ENCODE measurements around the gene LRRFIP1. TPM values are rescaled to one million over a fixed set of nuclear protein-coding genes. Genes with fewer than 3 reads are reported as not detected.

LRRFIP1 gene
- total and polyA plus RNA-seq, 2 of the 13 experiments (the other 11 are each of a cell fraction or from before 2014, with no cell fraction given) = 15.9 to 40.5 TPM

- BruUV-seq (replicated peaks) = no TSS peak
- H3K36me3 ChIP-seq (replicated peaks in 1 of 2; ENCODE audit: control insufficient read depth in 1 of 2, insufficient read depth in 2 of 2, low read length in 2 of 2) = peaks cover 25 to 57% of the 10 kb centered on the region in 2 experiments
- intact Hi-C loops (cut with micrococcal nuclease; ENCODE audit: unreplicated experiment) = no loop called here
- FAIRE-seq (no peak), DNase-seq (ENCODE audit: low spot score) (no peak), ATAC-seq (no peak)
- H3K27me3 ChIP-seq (ENCODE audit: control insufficient read depth in 1 of 2, insufficient read depth in 2 of 2, low read length in 2 of 2) = no peaks in the 10 kb centered on the region
- H3K4me3 ChIP-seq (replicated peaks in 1 of 3; ENCODE audit: insufficient read depth in 1 of 3, low read depth in 2 of 3, low read length in 3 of 3) = no peak overlapping the region
- POLR2A ChIA-PET = no interaction called here
- in situ Hi-C loops (cut with HindIII; ENCODE audit: extremely low pct_ligation_motif_present, low pct_unique_long_range_greater_than_20kb) = no loop called here
- TF ChIP-seq ZBTB1 (CRISPR knock-in tag; IDR thresholded peaks at IDR 0.05; ENCODE audit: borderline replicate concordance) (no peak), ZFY (CRISPR knock-in tag; IDR thresholded peaks at IDR 0.05) (no peak), KLF9 (CRISPR knock-in tag; IDR thresholded peaks at IDR 0.05; ENCODE audit: low read depth) (no peak), REPIN1 (CRISPR knock-in tag; IDR thresholded peaks at IDR 0.05; ENCODE audit: borderline replicate concordance, low read depth) (no peak), HMG20A (CRISPR knock-in tag; IDR thresholded peaks at IDR 0.05; ENCODE audit: borderline replicate concordance) (no peak), KLF13 (CRISPR knock-in tag; IDR thresholded peaks at IDR 0.05) (no peak), ESRRA (CRISPR knock-in tag; IDR thresholded peaks at IDR 0.05; ENCODE audit: low read depth) (no peak), ATF7 (IDR thresholded peaks at IDR 0.05) (no peak), ATF7 (CRISPR knock-in tag; IDR thresholded peaks at IDR 0.05) (no peak), MTA3 (CRISPR knock-in tag; IDR thresholded peaks at IDR 0.05) (no peak), MAF1 (CRISPR knock-in tag; IDR thresholded peaks at IDR 0.05; ENCODE audit: borderline replicate concordance) (no peak), GATA4 (IDR thresholded peaks at IDR 0.05; ENCODE audit: borderline replicate concordance, low read depth) (no peak), NFE2L1 (CRISPR knock-in tag; IDR thresholded peaks at IDR 0.05; ENCODE audit: borderline replicate concordance) (no peak), ZNF24 (IDR thresholded peaks at IDR 0.05) (no peak), EEA1 (CRISPR knock-in tag; IDR thresholded peaks at IDR 0.05; ENCODE audit: borderline replicate concordance) (no peak), HNF1A (IDR thresholded peaks at IDR 0.05; ENCODE audit: low read depth) (no peak), HNF1A (CRISPR knock-in tag; IDR thresholded peaks at IDR 0.05; ENCODE audit: borderline replicate concordance) (no peak), ZBTB7B (CRISPR knock-in tag; IDR thresholded peaks at IDR 0.05) (no peak)
- H3K4me1 ChIP-seq (ENCODE audit: insufficient read depth, low read length) = peaks cover 6% of the 10 kb centered on the region
- H2AFZ ChIP-seq (ENCODE audit: low read length) = no peak overlapping the region
- no peak overlapping the region for H3K9ac ChIP-seq (ENCODE audit: insufficient read depth, low read depth, low read length)
- WGBS (ENCODE audit: low lambda C conversion rate) = 100% methylated on average over 2 of the region's 2 CpGs
- H3K9me3 ChIP-seq (ENCODE audit: low read length) = no peaks in the 10 kb centered on the region
- no peak overlapping the region for H3K27ac ChIP-seq (ENCODE audit: extremely low read length, insufficient read depth, low read length)
- CTCF ChIA-PET (ENCODE audit: low intra/inter-chr PET ratio, low total read pairs) = no interaction called here
- no peaks in the 10 kb centered on the region for H3K79me2 ChIP-seq (ENCODE audit: insufficient read depth, low read length)
- no peak overlapping the region for H3K4me2 ChIP-seq (ENCODE audit: low read depth, low read length)
- no peaks in the 10 kb centered on the region for H4K20me1 ChIP-seq (ENCODE audit: insufficient read depth, low read length)
Observed at GRCh38 chr2:237749961-237750360, 122.6 kb downstream of the LRRFIP1 start.

Measured in HepG2 (cell line).